Activated T-helper 1 cell treated with Interleukin-2 at 50 U/mL for 16 hours (primary cell): ENCODE results near the gene ARFGAP2.
A peak's percentile ranks its signal among the peaks of the same experiment; 100 is the strongest.

ENCODE experiments used
- DNase-seq: peaks from one replicate; pipeline ENCODE4 v3.0.0-alpha.2; 2020; ENCODE audit warnings: low read depth

ARFGAP2 gene

GRCh38 chr11:47171061-47171838 lies 5.4 kb downstream of the ARFGAP2 start:
- no peak for DNase-seq

GRCh38 chr11:47166368-47166767 lies 10.3 kb downstream of the ARFGAP2 start:
- DNase-seq: no peak

- no peak for DNase-seq
These were observed 11.3 kb downstream of the ARFGAP2 start for GRCh38 chr11:47165253-47165840.

- no peak for DNase-seq
These were observed 12.4 kb downstream of the ARFGAP2 start for GRCh38 chr11:47164321-47164720.

- DNase-seq: no peak
These were observed 12.8 kb downstream of the ARFGAP2 start for GRCh38 chr11:47163898-47164297.

GRCh38 chr11:47163193-47163592 lies 13.5 kb downstream of the ARFGAP2 start:
- DNase-seq: no peak

- DNase-seq: no peak
These were observed 14.3 kb downstream of the ARFGAP2 start for GRCh38 chr11:47162426-47162825.

- DNase-seq: no peak
These were observed 14.8 kb downstream of the ARFGAP2 start for GRCh38 chr11:47161890-47162289.

GRCh38 chr11:47161134-47161854 lies 15.4 kb downstream of the ARFGAP2 start:
- peak; percentile 38 for DNase-seq

- DNase-seq: no peak
These were observed 15.9 kb downstream of the ARFGAP2 start for GRCh38 chr11:47160753-47161133.

GRCh38 chr11:47158242-47158641 lies 18.4 kb downstream of the ARFGAP2 start:
- no peak for DNase-seq

GRCh38 chr11:47157805-47158204 lies 18.9 kb downstream of the ARFGAP2 start:
- no peak for DNase-seq

- no peak for DNase-seq
These were observed 19.7 kb downstream of the ARFGAP2 start for GRCh38 chr11:47156951-47157350.

GRCh38 chr11:47156333-47156732 lies 20.3 kb downstream of the ARFGAP2 start:
- no peak for DNase-seq

GRCh38 chr11:47155879-47156278 lies 20.8 kb downstream of the ARFGAP2 start:
- no peak for DNase-seq

- no peak for DNase-seq
These were observed 21.8 kb downstream of the ARFGAP2 start for GRCh38 chr11:47154616-47155570.

GRCh38 chr11:47152953-47153950 lies 23.4 kb downstream of the ARFGAP2 start:
- no peak for DNase-seq

- no peak for DNase-seq
These were observed 24.3 kb downstream of the ARFGAP2 start for GRCh38 chr11:47152126-47152952.

- no peak for DNase-seq
These were observed 26.9 kb downstream of the ARFGAP2 start for GRCh38 chr11:47149782-47150181.
